ENCODE results near the gene AKR1A1. TPM values are rescaled to one million over a fixed set of nuclear protein-coding genes. Genes with fewer than 3 reads are reported as not detected.
A peak's percentile ranks its signal among the peaks of the same experiment; 100 is the strongest.

Gene AKR1A1
- total RNA-seq, 4 donors from 2014 or later: 15.6 to 40.1 (median 37.1) TPM

DNA sequence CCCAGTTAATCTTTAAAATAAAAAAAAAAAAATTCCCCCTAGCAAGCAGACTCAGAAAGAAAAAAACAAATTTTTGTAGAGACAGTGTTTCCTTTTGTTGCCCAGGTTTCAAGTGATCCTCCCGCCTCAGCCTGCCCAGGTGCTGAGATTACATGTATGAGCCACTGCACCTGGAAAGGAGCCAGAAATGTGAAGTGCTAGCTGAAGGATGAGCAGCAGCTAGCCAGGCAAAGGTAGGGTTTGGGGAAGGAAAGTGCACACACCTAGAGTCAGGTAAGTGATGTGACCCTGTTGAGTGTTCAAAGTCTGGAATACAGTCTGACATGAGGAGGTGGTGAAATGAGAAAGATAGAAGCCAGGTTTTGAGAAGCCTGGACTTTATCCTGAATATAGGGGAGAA, 1.7 kb downstream of the AKR1A1 start:
- H3K4me3 ChIP-seq: no peak overlapping the region
- in situ Hi-C loops (cut with MboI; ENCODE audit: low sequenced_read_pairs in 4 of 4): loop anchor here in 2 of 4 donors (10.0 to 25.0 kb wide), 2 partner anchors 538 to 540 kb away; partner anchors contain the start of genes HECTD3 (in 2 of the 2) and UROD (in 2 of the 2)
- no peak for DNase-seq
- H3K27me3 ChIP-seq: no peaks in the 10 kb centered on the region
- H3K4me1 ChIP-seq: peaks cover 12 to 16% of the 10 kb centered on the region in 2 donors
- intact Hi-C loops (cut with DNase I; ENCODE audit: low total_unique reads): no loop called here
- no peak for ATAC-seq
- no peak overlapping the region for H3K27ac ChIP-seq
- TF ChIP-seq POLR2A (IDR thresholded peaks at IDR 0.05): no peak
- TF ChIP-seq, protein P1, sequence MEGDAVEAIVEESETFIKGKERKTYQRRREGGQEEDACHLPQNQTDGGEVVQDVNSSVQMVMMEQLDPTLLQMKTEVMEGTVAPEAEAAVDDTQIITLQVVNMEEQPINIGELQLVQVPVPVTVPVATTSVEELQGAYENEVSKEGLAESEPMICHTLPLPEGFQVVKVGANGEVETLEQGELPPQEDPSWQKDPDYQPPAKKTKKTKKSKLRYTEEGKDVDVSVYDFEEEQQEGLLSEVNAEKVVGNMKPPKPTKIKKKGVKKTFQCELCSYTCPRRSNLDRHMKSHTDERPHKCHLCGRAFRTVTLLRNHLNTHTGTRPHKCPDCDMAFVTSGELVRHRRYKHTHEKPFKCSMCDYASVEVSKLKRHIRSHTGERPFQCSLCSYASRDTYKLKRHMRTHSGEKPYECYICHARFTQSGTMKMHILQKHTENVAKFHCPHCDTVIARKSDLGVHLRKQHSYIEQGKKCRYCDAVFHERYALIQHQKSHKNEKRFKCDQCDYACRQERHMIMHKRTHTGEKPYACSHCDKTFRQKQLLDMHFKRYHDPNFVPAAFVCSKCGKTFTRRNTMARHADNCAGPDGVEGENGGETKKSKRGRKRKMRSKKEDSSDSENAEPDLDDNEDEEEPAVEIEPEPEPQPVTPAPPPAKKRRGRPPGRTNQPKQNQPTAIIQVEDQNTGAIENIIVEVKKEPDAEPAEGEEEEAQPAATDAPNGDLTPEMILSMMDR (IDR thresholded peaks at IDR 0.05 in 4 of 5, conservative IDR thresholded peaks at IDR 0.05 in 1 of 5): no peak
- H3K9me3 ChIP-seq: no peaks in the 10 kb centered on the region
- H3K36me3 ChIP-seq: peaks cover 0 to 14% of the 10 kb centered on the region in 2 donors

DNA sequence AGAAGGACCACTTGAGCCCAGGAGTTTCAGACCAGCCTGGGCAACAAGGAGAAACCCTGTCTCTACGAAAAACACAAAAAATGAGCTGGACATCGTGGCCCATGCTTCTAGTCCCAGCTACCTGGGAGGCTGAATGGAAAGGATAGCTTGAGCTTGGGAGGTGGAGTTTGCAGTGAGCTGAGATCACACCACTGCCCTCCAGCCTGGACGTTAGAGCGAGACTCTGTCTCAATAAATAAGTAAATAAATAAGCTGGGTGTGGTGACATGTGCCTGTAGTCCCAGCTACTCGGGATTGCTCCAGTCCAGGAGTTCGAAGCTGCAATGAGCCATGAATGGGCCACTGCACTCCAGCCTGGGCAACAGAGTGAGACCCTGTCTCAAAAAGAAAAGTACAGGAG, 3.6 kb downstream of the AKR1A1 start:
- Histone ChIP-seq H3K27me3 (no peaks in the 10 kb centered on the region), H3K36me3 (peaks cover 0 to 14% of the 10 kb centered on the region in 2 donors), H3K4me3 (no peak overlapping the region), H3K27ac (no peak overlapping the region), H3K9me3 (no peaks in the 10 kb centered on the region), H3K4me1 (peaks cover 14 to 16% of the 10 kb centered on the region in 2 donors)
- DNase-seq: no peak
- no peak for ATAC-seq
- TF ChIP-seq, protein P1 (IDR thresholded peaks at IDR 0.05 in 4 of 5, conservative IDR thresholded peaks at IDR 0.05 in 1 of 5): no peak
- no peak for TF ChIP-seq POLR2A (IDR thresholded peaks at IDR 0.05)
- in situ Hi-C loops (cut with MboI; ENCODE audit: low sequenced_read_pairs in 4 of 4) (loop anchor here in 2 of 4 donors (10.0 to 25.0 kb wide), 2 partner anchors 539 to 542 kb away; partner anchors contain the start of genes HECTD3 (in 2 of the 2) and UROD (in 2 of the 2)), intact Hi-C loops (cut with DNase I; ENCODE audit: low total_unique reads) (no loop called here)

DNA sequence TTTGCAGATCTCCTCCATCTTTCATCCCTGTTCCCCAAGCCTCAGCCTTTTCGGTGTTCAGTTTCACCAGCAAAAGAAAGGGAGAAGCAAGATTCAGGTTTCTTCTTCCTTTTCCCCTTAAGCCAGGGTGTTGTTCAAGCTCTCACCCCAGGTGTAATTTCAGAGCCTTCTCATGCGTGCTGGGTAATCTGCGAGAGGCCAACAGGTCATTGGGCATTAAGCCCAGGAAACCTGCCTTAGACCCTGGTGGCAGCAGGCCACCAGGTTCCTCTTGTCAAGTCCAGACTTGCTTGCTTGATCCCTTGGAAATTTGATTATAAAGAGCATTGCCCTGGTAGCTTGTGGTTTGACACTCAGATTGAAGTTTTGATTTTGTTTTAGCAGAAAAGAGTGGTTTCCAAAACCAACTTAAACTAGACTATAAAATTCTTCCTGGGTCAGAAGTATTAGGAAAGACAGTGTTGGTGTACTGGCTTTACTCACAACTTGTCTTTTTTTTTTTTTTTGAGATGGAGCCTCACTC, 6.9 kb downstream of the AKR1A1 start:
- in situ Hi-C loops (cut with MboI; ENCODE audit: low sequenced_read_pairs in 4 of 4): loop anchor here in 2 of 4 donors (10.0 to 25.0 kb wide), 2 partner anchors 543 to 545 kb away; partner anchors contain the start of genes HECTD3 (in 2 of the 2) and UROD (in 2 of the 2)
- no peak for TF ChIP-seq POLR2A (IDR thresholded peaks at IDR 0.05)
- TF ChIP-seq, protein P1 (IDR thresholded peaks at IDR 0.05 in 4 of 5, conservative IDR thresholded peaks at IDR 0.05 in 1 of 5): no peak
- intact Hi-C loops (cut with DNase I; ENCODE audit: low total_unique reads): no loop called here
- DNase-seq (peak in 1 of 2 donors; percentile 41), ATAC-seq (peak in 1 of 2 donors; percentile 62)
- H3K36me3 ChIP-seq: peaks cover 0 to 27% of the 10 kb centered on the region in 2 donors
- no peaks in the 10 kb centered on the region for H3K27me3 ChIP-seq
- no peaks in the 10 kb centered on the region for H3K9me3 ChIP-seq
- no peak overlapping the region for H3K4me3 ChIP-seq
- peaks cover 4 to 5% of the 10 kb centered on the region in 2 donors for H3K4me1 ChIP-seq
- H3K27ac ChIP-seq: peak overlapping the region in 2 of 4 donors; percentile 0 to 64

DNA sequence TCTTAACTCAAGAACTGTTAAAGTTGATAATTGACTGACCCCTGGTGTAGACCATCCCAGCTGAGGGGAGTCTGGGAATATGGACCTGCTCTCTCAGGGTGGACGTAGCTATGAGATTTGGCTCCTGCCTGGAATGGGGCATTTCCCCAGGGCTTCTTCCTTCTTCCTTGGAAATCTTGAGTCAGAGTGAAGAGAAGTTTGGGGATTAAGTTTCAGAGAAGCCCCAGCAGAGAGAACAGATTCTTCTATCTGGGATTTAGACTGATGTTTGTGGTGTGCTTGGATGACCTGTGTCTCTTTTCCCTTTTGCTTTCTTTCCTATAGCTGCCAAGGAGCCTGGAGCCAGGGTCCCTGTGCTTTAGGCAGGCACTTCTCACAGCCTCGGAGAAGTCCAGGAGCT, 13.2 kb downstream of the AKR1A1 start:
- ATAC-seq (no peak), DNase-seq (no peak)
- in situ Hi-C loops (cut with MboI; ENCODE audit: low sequenced_read_pairs in 4 of 4): loop anchor here in 3 of 4 donors (10.0 to 25.0 kb wide), 6 partner anchors 49 to 552 kb away; partner anchors contain the start of genes HECTD3 (in 2 of the 3), UROD (in 2 of the 3), CCDC163 (in 1 of the 3) and MMACHC (in 1 of the 3)
- Histone ChIP-seq H3K27ac (no peak overlapping the region), H3K36me3 (peaks cover 0 to 56% of the 10 kb centered on the region in 2 donors), H3K4me1 (peaks cover 0 to 5% of the 10 kb centered on the region in 2 donors), H3K4me3 (no peak overlapping the region), H3K9me3 (no peaks in the 10 kb centered on the region), H3K27me3 (no peaks in the 10 kb centered on the region)
- TF ChIP-seq POLR2A (IDR thresholded peaks at IDR 0.05): no peak
- TF ChIP-seq, protein P1 (IDR thresholded peaks at IDR 0.05 in 4 of 5, conservative IDR thresholded peaks at IDR 0.05 in 1 of 5): no peak
- intact Hi-C loops (cut with DNase I; ENCODE audit: low total_unique reads): no loop called here

Data from gastrocnemius medialis (tissue), 4 donors.